ENCODE results near the gene NEK7. TPM values are rescaled to one million over a fixed set of nuclear protein-coding genes. Genes with fewer than 3 reads are reported as not detected.

NEK7 gene
- total and polyA plus RNA-seq, 9 of the 15 experiments (the other 6 are each of a cell fraction or from before 2014, with no cell fraction given): 8.5 to 37.3 (median 27.7) TPM

- intact Hi-C loops (cut with micrococcal nuclease): no loop called here
- DNase-seq (ENCODE audit: extremely low read depth in 1 of 4, low spot score in 3 of 4) (no peak), FAIRE-seq (no peak), ATAC-seq (no peak)
- H3K36me3 ChIP-seq (ENCODE audit: control insufficient read depth, insufficient read depth, low read length): peaks cover 3% of the 10 kb centered on the region; the same call in 1 of the 3 replicates
- no peaks in the 10 kb centered on the region for H3K9me3 ChIP-seq (replicated peaks; ENCODE audit: control insufficient read depth, insufficient read depth, low read depth, low read length)
- H2AFZ ChIP-seq (ENCODE audit: low read depth, low read length): no peak overlapping the region
- H3K9me1 ChIP-seq (ENCODE audit: control insufficient read depth, insufficient read depth, low read length): no peaks in the 10 kb centered on the region
- in situ Hi-C loops (cut with MboI): no loop called here
- no TSS peak for BruUV-seq (replicated peaks)
- TF ChIP-seq TEAD2 (tag; IDR thresholded peaks at IDR 0.05): no peak
- no peak for TF ChIP-seq SAFB (IDR thresholded peaks at IDR 0.05; ENCODE audit: borderline replicate concordance, low read depth, low read length)
- no peak for TF ChIP-seq SRSF7 (optimal IDR thresholded peaks at IDR 0.05; ENCODE audit: low read depth, low read length)
- TF ChIP-seq ARNT (IDR thresholded peaks at IDR 0.05): no peak
- TF ChIP-seq ZSCAN29 (IDR thresholded peaks at IDR 0.05): no peak
- TF ChIP-seq CCAR2 (IDR thresholded peaks at IDR 0.05; ENCODE audit: low read depth, low read length): no peak
- TF ChIP-seq, protein P1, sequence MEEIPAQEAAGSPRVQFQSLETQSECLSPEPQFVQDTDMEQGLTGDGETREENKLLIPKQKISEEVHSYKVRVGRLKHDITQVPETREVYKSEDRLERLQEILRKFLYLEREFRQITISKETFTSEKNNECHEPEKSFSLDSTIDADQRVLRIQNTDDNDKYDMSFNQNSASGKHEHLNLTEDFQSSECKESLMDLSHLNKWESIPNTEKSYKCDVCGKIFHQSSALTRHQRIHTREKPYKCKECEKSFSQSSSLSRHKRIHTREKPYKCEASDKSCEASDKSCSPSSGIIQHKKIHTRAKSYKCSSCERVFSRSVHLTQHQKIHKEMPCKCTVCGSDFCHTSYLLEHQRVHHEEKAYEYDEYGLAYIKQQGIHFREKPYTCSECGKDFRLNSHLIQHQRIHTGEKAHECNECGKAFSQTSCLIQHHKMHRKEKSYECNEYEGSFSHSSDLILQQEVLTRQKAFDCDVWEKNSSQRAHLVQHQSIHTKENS (CRISPR knock-in tag; IDR thresholded peaks at IDR 0.05): no peak
- no peak for TF ChIP-seq ZNF586 (CRISPR knock-in tag; conservative IDR thresholded peaks at IDR 0.05)
- no peak for TF ChIP-seq TEAD1 (CRISPR knock-in tag; IDR thresholded peaks at IDR 0.05)
- TF ChIP-seq, protein P2, sequence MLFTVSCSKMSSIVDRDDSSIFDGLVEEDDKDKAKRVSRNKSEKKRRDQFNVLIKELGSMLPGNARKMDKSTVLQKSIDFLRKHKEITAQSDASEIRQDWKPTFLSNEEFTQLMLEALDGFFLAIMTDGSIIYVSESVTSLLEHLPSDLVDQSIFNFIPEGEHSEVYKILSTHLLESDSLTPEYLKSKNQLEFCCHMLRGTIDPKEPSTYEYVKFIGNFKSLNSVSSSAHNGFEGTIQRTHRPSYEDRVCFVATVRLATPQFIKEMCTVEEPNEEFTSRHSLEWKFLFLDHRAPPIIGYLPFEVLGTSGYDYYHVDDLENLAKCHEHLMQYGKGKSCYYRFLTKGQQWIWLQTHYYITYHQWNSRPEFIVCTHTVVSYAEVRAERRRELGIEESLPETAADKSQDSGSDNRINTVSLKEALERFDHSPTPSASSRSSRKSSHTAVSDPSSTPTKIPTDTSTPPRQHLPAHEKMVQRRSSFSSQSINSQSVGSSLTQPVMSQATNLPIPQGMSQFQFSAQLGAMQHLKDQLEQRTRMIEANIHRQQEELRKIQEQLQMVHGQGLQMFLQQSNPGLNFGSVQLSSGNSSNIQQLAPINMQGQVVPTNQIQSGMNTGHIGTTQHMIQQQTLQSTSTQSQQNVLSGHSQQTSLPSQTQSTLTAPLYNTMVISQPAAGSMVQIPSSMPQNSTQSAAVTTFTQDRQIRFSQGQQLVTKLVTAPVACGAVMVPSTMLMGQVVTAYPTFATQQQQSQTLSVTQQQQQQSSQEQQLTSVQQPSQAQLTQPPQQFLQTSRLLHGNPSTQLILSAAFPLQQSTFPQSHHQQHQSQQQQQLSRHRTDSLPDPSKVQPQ (CRISPR knock-in tag; IDR thresholded peaks at IDR 0.05; ENCODE audit: borderline replicate concordance): no peak
- TF ChIP-seq KDM1A (IDR thresholded peaks at IDR 0.05): no peak
- WGBS (ENCODE audit: insufficient coverage, low coverage, missing lambda C conversion rate): 32% methylated on average over 1 of the region's 1 CpG
- no peaks in the 10 kb centered on the region for H3K79me2 ChIP-seq (ENCODE audit: control insufficient read depth, insufficient read depth, low read length)
- CTCF ChIA-PET (ENCODE audit: low intra/inter-chr PET ratio): no interaction called here
- POLR2A ChIA-PET: no interaction called here
- H3K4me3 ChIP-seq: no peak overlapping the region
- H4K20me1 ChIP-seq (replicated peaks; ENCODE audit: control insufficient read depth, insufficient read depth, low read length): no peaks in the 10 kb centered on the region
- peaks cover 0 to 10% of the 10 kb centered on the region in 2 experiments; a peak in 3 of 5 replicates for H3K4me1 ChIP-seq (replicated peaks in 1 of 2; ENCODE audit: control insufficient read depth in 2 of 2, insufficient read depth in 2 of 2, low read length in 2 of 2)
- no peak overlapping the region for H3K27ac ChIP-seq (ENCODE audit: extremely low read depth, low read depth, low read length)
- H3K4me2 ChIP-seq (ENCODE audit: insufficient read depth, low read length): no peak overlapping the region
- H3K9ac ChIP-seq (ENCODE audit: insufficient read depth in 1 of 2, low read depth in 2 of 2, low read length in 2 of 2): no peak overlapping the region
- H3K27me3 ChIP-seq (ENCODE audit: control insufficient read depth in 2 of 2, insufficient read depth in 2 of 2, low read length in 2 of 2): no peaks in the 10 kb centered on the region
Measured at GRCh38 chr1:198269646-198269940, 112.8 kb downstream of the NEK7 start.
